H9 (cell line): ENCODE results near the gene LRFN2. TPM values are rescaled to one million over a fixed set of nuclear protein-coding genes. Genes with fewer than 3 reads are reported as not detected.

Experiments used
- DNase-seq: peaks from one replicate; pipeline ENCODE4 v3.0.0-alpha.2; 2017
- H2AFZ ChIP-seq: one replicate; pipeline ENCODE4 v1.6.1; 2013; ENCODE audit warnings: mild to moderate bottlenecking, low read length, control low read depth, moderate library complexity
- H2AK5ac ChIP-seq: 2 replicates; pipeline ENCODE4 v1.6.1; 2013; ENCODE audit warnings: low read length, control low read depth, mixed read lengths; ENCODE audit not compliant: insufficient read length
- H2BK120ac ChIP-seq: one replicate; pipeline ENCODE4 v1.6.1; 2013; ENCODE audit warnings: low read depth, mild to moderate bottlenecking, low read length, control low read depth, inconsistent platforms; ENCODE audit not compliant: poor library complexity, severe bottlenecking
- H2BK12ac ChIP-seq: 2 replicates; pipeline ENCODE4 v1.6.1; 2013; ENCODE audit warnings: low read length, control low read depth, mixed read lengths, low read depth; ENCODE audit not compliant: insufficient read length
- H2BK15ac ChIP-seq: 2 replicates; pipeline ENCODE4 v1.6.1; 2013; ENCODE audit warnings: low read depth, low read length, control low read depth
- H2BK20ac ChIP-seq: one replicate; pipeline ENCODE4 v1.6.1; 2013; ENCODE audit warnings: low read depth, mild to moderate bottlenecking, low read length, control low read depth, inconsistent platforms; ENCODE audit not compliant: poor library complexity, severe bottlenecking
- H2BK5ac ChIP-seq: 2 replicates; pipeline ENCODE4 v1.6.1; 2013; ENCODE audit warnings: low read length, control low read depth, mixed read lengths; ENCODE audit not compliant: insufficient read length
- H3K14ac ChIP-seq: 2 replicates; pipeline ENCODE4 v1.6.1; 2013; ENCODE audit warnings: low read length, control low read depth; ENCODE audit not compliant: insufficient read depth
- H3K18ac ChIP-seq: 2 replicates; pipeline ENCODE4 v1.6.1; 2013; ENCODE audit warnings: low read depth, mild to moderate bottlenecking, mixed read lengths, low read length, control low read depth; ENCODE audit not compliant: insufficient read length
- H3K23ac ChIP-seq: 2 replicates; pipeline ENCODE4 v1.6.1; 2013; ENCODE audit warnings: low read length, control low read depth, mixed read lengths, low read depth; ENCODE audit not compliant: insufficient read length
- H3K23me2 ChIP-seq: 2 replicates; pipeline ENCODE4 v1.6.1; 2013; ENCODE audit warnings: low read depth, mild to moderate bottlenecking, mixed read lengths, low read length, control low read depth; ENCODE audit not compliant: insufficient read length, poor library complexity, severe bottlenecking
- H3K27ac ChIP-seq: 2 replicates; pipeline ENCODE4 v1.5.1; 2013; ENCODE audit warnings: low read length, control low read depth, mixed read lengths, low read depth; ENCODE audit not compliant: insufficient read length
- H3K27me3 ChIP-seq: 2 replicates; pipeline ENCODE4 v1.6.1; 2013; ENCODE audit warnings: low read length, control low read depth, inconsistent platforms; ENCODE audit not compliant: insufficient read depth
- H3K4ac ChIP-seq: 2 replicates; pipeline ENCODE4 v1.6.1; 2013; ENCODE audit warnings: low read depth, mild to moderate bottlenecking, control low read depth, inconsistent platforms, low read length, moderate library complexity
- H3K4me1 ChIP-seq: 2 replicates; pipeline ENCODE4 v1.6.1; 2013; ENCODE audit warnings: low read length, control low read depth, inconsistent platforms; ENCODE audit not compliant: insufficient read depth
- H3K4me2 ChIP-seq: 2 replicates; pipeline ENCODE4 v1.6.1; 2013; ENCODE audit warnings: low read length, control low read depth, mixed read lengths; ENCODE audit not compliant: insufficient read length, insufficient read depth
- H3K56ac ChIP-seq: 2 replicates; pipeline ENCODE4 v1.6.1; 2013; ENCODE audit warnings: low read depth, mild to moderate bottlenecking, mixed read lengths, low read length, control low read depth; ENCODE audit not compliant: insufficient read length
- H3K79me1 ChIP-seq: 2 replicates; pipeline ENCODE4 v1.6.1; 2013; ENCODE audit warnings: low read depth, mild to moderate bottlenecking, moderate library complexity, low read length, control low read depth, inconsistent platforms; ENCODE audit not compliant: insufficient read depth, poor library complexity, severe bottlenecking
- H3K79me2 ChIP-seq: 2 replicates; pipeline ENCODE4 v1.6.1; 2013; ENCODE audit warnings: low read length, control low read depth, inconsistent platforms; ENCODE audit not compliant: insufficient read depth
- H3K9ac ChIP-seq: 2 replicates; pipeline ENCODE4 v1.6.1; 2013; ENCODE audit warnings: low read length, control low read depth, mixed read lengths; ENCODE audit not compliant: insufficient read length; ENCODE audit errors: extremely low read depth
- H3K9me3 ChIP-seq: one replicate; pipeline ENCODE4 v1.6.1; 2013; ENCODE audit warnings: low read depth, low read length, inconsistent platforms; ENCODE audit not compliant: control insufficient read depth
- H3T11ph ChIP-seq: one replicate; pipeline ENCODE4 v1.6.1; 2013; ENCODE audit warnings: mild to moderate bottlenecking, low read length, control low read depth, inconsistent platforms
- H4K20me1 ChIP-seq: one replicate; pipeline ENCODE4 v1.6.1; 2013; ENCODE audit not compliant: control insufficient read depth, insufficient read length, insufficient read depth
- H4K5ac ChIP-seq: 2 replicates; pipeline ENCODE4 v1.6.1; 2013; ENCODE audit warnings: low read depth, mild to moderate bottlenecking, mixed read lengths, low read length, control low read depth; ENCODE audit not compliant: insufficient read length
- H4K8ac ChIP-seq: replicated peaks from 2 replicates; pipeline ENCODE4 v1.6.1; 2013; ENCODE audit warnings: low read length, control low read depth, mixed read lengths, low read depth; ENCODE audit not compliant: insufficient read length
- H4K91ac ChIP-seq: 2 replicates; pipeline ENCODE4 v1.6.1; 2013; ENCODE audit warnings: low read depth, mild to moderate bottlenecking, moderate library complexity, mixed read lengths, low read length, control low read depth; ENCODE audit not compliant: insufficient read length
- H3K27ac Mint-ChIP-seq, 3 experiments: 2 replicates in 2 of 3; 3 replicates in 1 of 3; pipeline ENCODE4 v1.8.0; 2020 to 2021; ENCODE audit warnings: mixed read lengths in 3 of 3, mild to moderate bottlenecking in 1 of 3, moderate library complexity in 1 of 3
- H3K27me3 Mint-ChIP-seq: 2 replicates; pipeline ENCODE4 v1.8.0; 2021; ENCODE audit warnings: low read depth, mild to moderate bottlenecking, moderate library complexity, mixed read lengths
- H3K36me3 Mint-ChIP-seq, 3 experiments: 2 replicates in 2 of 3; 3 replicates in 1 of 3; pipeline ENCODE4 v1.8.0; 2020 to 2021; ENCODE audit warnings: low read depth in 3 of 3, mixed read lengths in 3 of 3; ENCODE audit not compliant: insufficient read depth in 1 of 3
- H3K4me1 Mint-ChIP-seq, 2 experiments: 2 replicates each; pipeline ENCODE4 v1.8.0; 2020; ENCODE audit warnings: mixed read lengths in 2 of 2
- H3K4me3 Mint-ChIP-seq, 2 experiments: 2 replicates in 1 of 2; 3 replicates in 1 of 2; pipeline ENCODE4 v1.8.0; 2020 to 2021; ENCODE audit warnings: mild to moderate bottlenecking in 2 of 2, mixed read lengths in 2 of 2, moderate library complexity in 1 of 2
- H3K9me3 Mint-ChIP-seq, 2 experiments: 2 replicates in 1 of 2; 3 replicates in 1 of 2; pipeline ENCODE4 v1.8.0; 2020; ENCODE audit warnings: mild to moderate bottlenecking in 2 of 2, mixed read lengths in 2 of 2, moderate library complexity in 1 of 2
- WGBS: extraction: QIAGEN DNeasy Blood & Tissue Kit; methylation state at CpG from one replicate; pipeline ENCODE4 v1.1.7; 2013; ENCODE audit warnings: missing lambda C conversion rate, low lambda C conversion rate, mixed read lengths; ENCODE audit not compliant: insufficient read length; ENCODE audit errors: extremely low coverage; 5-methylcytosine and 5-hydroxymethylcytosine counted together
- total RNA-seq: library from RNA; stranded (reverse); gene quantifications from 2 replicates; pipeline ENCODE4 v1.2.1, GENCODE V29; 2021
- TF ChIP-seq, protein P1 (sequence below): fragments of 200-600 bp; sonication (generic); conservative IDR thresholded peaks from 3 replicates; pipeline ENCODE4 v1.8.0; 2021; ENCODE audit warnings: antibody characterized with exemption, mild to moderate bottlenecking

The LRFN2 gene
- total RNA-seq, 1 experiment from 2014 or later = 0.11 TPM

DNA sequence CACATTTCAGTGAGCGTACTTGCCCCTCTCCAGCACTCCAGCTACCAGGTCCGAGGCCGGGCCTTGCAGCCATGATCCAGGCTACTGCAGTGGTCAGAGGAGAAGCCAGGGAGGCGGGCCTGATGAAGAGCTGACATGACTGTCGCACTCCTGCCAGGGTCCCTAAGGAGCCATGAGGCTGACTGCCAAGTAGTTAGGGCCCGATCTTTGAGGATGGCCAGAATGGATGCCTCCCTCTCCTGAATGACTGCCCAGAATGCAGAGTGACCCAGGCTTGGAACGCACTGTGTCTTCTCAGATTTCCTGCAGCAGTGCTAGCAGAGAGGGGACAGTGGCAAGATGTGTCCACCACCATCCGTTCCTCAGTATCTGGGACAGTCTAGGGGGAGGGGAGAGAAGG is 24.7 kb upstream of the LRFN2 start:
- H3K27ac ChIP-seq = no peak overlapping the region
- Mint-ChIP-seq H3K36me3 (no peaks in the 10 kb centered on the region), H3K4me3 (no peak overlapping the region), H3K9me3 (no peaks in the 10 kb centered on the region), H3K27ac (no peak overlapping the region), H3K4me1 (no peaks in the 10 kb centered on the region; a peak in 1 of 4 replicates), H3K27me3 (peaks cover 25% of the 10 kb centered on the region)
- no peaks in the 10 kb centered on the region for H3K79me2 ChIP-seq
- H3K14ac ChIP-seq = no peak overlapping the region; the same call in 1 of the 2 replicates
- H3K27me3 ChIP-seq = no peaks in the 10 kb centered on the region
- H4K5ac ChIP-seq = no peak overlapping the region
- H2BK20ac ChIP-seq = no peak overlapping the region
- H4K20me1 ChIP-seq = no peaks in the 10 kb centered on the region
- no peak overlapping the region for H3K9ac ChIP-seq
- no peak overlapping the region for H2AK5ac ChIP-seq
- no peak overlapping the region for H3K56ac ChIP-seq
- no peak overlapping the region for H2BK120ac ChIP-seq
- no peak overlapping the region for H3K18ac ChIP-seq
- TF ChIP-seq, protein P1, sequence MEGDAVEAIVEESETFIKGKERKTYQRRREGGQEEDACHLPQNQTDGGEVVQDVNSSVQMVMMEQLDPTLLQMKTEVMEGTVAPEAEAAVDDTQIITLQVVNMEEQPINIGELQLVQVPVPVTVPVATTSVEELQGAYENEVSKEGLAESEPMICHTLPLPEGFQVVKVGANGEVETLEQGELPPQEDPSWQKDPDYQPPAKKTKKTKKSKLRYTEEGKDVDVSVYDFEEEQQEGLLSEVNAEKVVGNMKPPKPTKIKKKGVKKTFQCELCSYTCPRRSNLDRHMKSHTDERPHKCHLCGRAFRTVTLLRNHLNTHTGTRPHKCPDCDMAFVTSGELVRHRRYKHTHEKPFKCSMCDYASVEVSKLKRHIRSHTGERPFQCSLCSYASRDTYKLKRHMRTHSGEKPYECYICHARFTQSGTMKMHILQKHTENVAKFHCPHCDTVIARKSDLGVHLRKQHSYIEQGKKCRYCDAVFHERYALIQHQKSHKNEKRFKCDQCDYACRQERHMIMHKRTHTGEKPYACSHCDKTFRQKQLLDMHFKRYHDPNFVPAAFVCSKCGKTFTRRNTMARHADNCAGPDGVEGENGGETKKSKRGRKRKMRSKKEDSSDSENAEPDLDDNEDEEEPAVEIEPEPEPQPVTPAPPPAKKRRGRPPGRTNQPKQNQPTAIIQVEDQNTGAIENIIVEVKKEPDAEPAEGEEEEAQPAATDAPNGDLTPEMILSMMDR = no peak
- no CpG with 5 or more reads among the region's 8 CpGs for WGBS
- H3K4me1 ChIP-seq = no peaks in the 10 kb centered on the region
- DNase-seq = no peak
- H2BK5ac ChIP-seq = no peak overlapping the region
- H4K8ac ChIP-seq = no peak overlapping the region
- no peak overlapping the region for H3K4ac ChIP-seq
- H3K23me2 ChIP-seq = no peaks in the 10 kb centered on the region
- no peak overlapping the region for H2BK12ac ChIP-seq
- H3K9me3 ChIP-seq = no peaks in the 10 kb centered on the region
- no peak overlapping the region for H2AFZ ChIP-seq
- H2BK15ac ChIP-seq = no peak overlapping the region
- no peak overlapping the region for H3K4me2 ChIP-seq
- no peak overlapping the region for H3K23ac ChIP-seq
- H4K91ac ChIP-seq = no peak overlapping the region
- H3K79me1 ChIP-seq = no peaks in the 10 kb centered on the region
- no peak overlapping the region for H3T11ph ChIP-seq
